Metanephros (tissue), 1 donor: Measurements from ENCODE around the gene OR2T5. TPM values are rescaled to one million over a fixed set of nuclear protein-coding genes. Genes with fewer than 3 reads are reported as not detected.

Experiments
- total RNA-seq: library from RNA; depleted of rRNA; stranded (reverse); fragments of >200 nt; gene quantifications from one replicate; pipeline ENCODE4 v1.2.3, GENCODE V29; 2014

Gene OR2T5, protein sequence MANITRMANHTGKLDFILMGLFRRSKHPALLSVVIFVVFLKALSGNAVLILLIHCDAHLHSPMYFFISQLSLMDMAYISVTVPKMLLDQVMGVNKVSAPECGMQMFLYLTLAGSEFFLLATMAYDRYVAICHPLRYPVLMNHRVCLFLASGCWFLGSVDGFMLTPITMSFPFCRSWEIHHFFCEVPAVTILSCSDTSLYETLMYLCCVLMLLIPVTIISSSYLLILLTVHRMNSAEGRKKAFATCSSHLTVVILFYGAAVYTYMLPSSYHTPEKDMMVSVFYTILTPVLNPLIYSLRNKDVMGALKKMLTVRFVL
- 0.06 TPM for total RNA-seq

DNA sequence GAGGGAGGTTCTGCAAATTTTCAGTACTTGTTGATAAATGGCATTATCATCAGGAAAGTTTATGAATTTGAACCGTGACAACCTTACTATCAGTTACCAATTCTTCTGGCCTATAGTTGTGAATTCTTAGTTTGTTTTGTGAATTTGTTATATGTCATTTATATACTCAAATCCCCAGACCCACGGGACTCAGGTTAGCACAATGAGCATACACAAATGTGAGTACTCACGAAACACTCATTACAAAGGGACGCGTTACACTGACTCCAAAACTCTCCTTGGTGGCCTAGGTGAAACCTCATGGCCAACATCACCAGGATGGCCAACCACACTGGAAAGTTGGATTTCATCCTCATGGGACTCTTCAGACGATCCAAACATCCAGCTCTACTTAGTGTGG, at the start of gene OR2T5:
TSS of gene OR2T5 (plus strand) at position 301 of the 400 bp plus-strand sequence. CDS start at position 301, 0 bp downstream.

DNA sequence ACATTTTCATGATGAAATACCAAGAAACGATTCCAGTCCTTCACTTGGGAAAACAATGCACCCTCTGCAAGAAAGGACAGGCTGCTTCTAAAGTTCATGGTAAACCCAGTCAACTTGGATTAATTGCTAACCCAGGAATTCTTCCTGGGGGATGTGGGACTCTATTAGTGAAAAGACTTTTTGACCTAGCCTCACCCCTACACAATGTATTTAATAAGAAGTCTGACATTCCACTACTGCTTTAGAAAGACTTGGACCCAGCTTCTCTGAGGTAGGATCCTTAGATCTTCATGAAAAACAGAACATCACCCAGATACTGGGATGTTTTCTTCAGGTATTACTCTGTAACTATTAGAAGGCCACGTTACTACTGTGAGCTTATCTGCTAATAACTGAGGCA, 43.0 kb upstream of the OR2T5 start, which contains the start of gene OR2T2:
TSS of gene OR2T2 (plus strand) at position 239 of the 400 bp plus-strand sequence. CDS start 7,161 bp downstream, outside the sequence.

DNA sequence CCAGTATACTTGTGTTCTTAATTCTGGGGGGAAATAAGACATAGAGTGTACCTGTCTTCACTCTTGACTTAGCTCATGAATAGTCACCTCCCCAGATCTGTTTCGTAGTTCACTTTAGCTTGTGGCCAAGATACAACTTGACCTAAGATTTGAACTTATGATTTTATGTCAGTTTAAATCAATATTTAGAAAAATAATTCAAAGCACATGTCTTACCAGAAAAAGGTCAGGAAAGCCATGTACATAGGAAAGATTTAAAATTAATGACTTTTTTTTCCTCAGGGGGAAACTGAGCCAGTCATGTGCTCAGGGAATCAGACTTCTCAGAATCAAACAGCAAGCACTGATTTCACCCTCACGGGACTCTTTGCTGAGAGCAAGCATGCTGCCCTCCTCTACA, 15.3 kb upstream of the OR2T5 start, which contains the start of gene OR2T3:
TSS of gene OR2T3 (plus strand) at position 301 of the 400 bp plus-strand sequence. CDS start at position 301, 0 bp downstream.

DNA sequence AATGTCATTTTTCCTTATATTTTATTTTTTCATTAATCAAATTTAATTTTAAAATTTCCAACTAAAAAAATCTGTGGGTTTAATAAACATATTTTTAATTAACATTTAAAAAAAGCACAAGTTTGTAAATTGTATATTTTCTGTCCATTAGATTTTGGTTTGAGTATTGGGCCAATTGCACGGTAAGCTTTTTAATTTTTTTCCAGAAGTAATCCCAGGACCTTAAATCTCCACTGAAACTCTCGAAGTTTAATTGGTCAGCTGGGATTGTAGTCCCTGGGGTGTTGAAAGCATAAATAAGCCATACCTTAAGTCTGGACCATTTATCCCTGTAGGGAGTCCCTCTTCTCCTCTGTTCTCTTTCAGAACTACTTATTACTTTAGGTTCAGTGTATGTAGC, 19.4 kb downstream of the OR2T5 start, which contains the start of gene OR2G6:
TSS of gene OR2G6 (plus strand) at position 301 of the 400 bp plus-strand sequence. CDS start 13,574 bp downstream, outside the sequence.

Other genes starting within 250 kb of the OR2T5 start
- gene OR2T33, start 210.6 kb upstream of the OR2T5 start, total RNA-seq = not detected
- gene OR2T12, start 185.2 kb upstream of the OR2T5 start, total RNA-seq = not detected
- gene OR2M7, start 164.0 kb upstream of the OR2T5 start, total RNA-seq = not detected
- gene OR14C36, start 139.8 kb upstream of the OR2T5 start, total RNA-seq = not detected
- gene OR2T4, start 126.9 kb upstream of the OR2T5 start, total RNA-seq = not detected
- gene OR2T6, start 112.8 kb upstream of the OR2T5 start, total RNA-seq = not detected
- not detected for gene OR2T1, start 85.5 kb upstream of the OR2T5 start, total RNA-seq
- 0.06 TPM for gene OR2T2, start 43.0 kb upstream of the OR2T5 start, total RNA-seq
- not detected for gene OR2T3, start 15.2 kb upstream of the OR2T5 start, total RNA-seq
- not detected for gene OR2G6, start 19.5 kb downstream of the OR2T5 start, total RNA-seq
- not detected for gene OR2T29, start 74.2 kb downstream of the OR2T5 start, total RNA-seq
- not detected for gene OR2T34, start 86.2 kb downstream of the OR2T5 start, total RNA-seq
- gene OR2T10, start 109.1 kb downstream of the OR2T5 start, total RNA-seq = not detected
- gene OR2T11, start 146.5 kb downstream of the OR2T5 start, total RNA-seq = 0.06 TPM
- not detected for gene OR2T35, start 156.7 kb downstream of the OR2T5 start, total RNA-seq
- not detected for gene OR2T27, start 166.9 kb downstream of the OR2T5 start, total RNA-seq
- gene OR14I1, start 214.2 kb downstream of the OR2T5 start, total RNA-seq = not detected